ENCODE measurements around the gene LRP5.

- peak in 1 of 2 donors; percentile 29 for TF ChIP-seq POLR2A (IDR thresholded peaks at IDR 0.05)
- TF ChIP-seq, protein P1, sequence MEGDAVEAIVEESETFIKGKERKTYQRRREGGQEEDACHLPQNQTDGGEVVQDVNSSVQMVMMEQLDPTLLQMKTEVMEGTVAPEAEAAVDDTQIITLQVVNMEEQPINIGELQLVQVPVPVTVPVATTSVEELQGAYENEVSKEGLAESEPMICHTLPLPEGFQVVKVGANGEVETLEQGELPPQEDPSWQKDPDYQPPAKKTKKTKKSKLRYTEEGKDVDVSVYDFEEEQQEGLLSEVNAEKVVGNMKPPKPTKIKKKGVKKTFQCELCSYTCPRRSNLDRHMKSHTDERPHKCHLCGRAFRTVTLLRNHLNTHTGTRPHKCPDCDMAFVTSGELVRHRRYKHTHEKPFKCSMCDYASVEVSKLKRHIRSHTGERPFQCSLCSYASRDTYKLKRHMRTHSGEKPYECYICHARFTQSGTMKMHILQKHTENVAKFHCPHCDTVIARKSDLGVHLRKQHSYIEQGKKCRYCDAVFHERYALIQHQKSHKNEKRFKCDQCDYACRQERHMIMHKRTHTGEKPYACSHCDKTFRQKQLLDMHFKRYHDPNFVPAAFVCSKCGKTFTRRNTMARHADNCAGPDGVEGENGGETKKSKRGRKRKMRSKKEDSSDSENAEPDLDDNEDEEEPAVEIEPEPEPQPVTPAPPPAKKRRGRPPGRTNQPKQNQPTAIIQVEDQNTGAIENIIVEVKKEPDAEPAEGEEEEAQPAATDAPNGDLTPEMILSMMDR (IDR thresholded peaks at IDR 0.05): no peak
Measured at GRCh38 chr11:68312117-68312779, at the start of gene LRP5.

Data from adrenal gland (tissue), 5 donors.